SK-N-SH (cell line): ENCODE measurements around the gene ZNF319.
"Not testable (repeated sequence)": the region's sequence is repeated elsewhere in the genome, so short reads cannot be mapped to it uniquely, and the experiment has no call there.

Experiments
- CTCF ChIP-seq: fragments of 200-600 bp; sonication (generic); IDR thresholded peaks from 2 replicates; pipeline ENCODE4 v1.6.1; 2017; ENCODE audit warnings: antibody characterized with exemption, mild to moderate bottlenecking, moderate library complexity
- FOXM1 ChIP-seq: IDR thresholded peaks from 2 replicates; pipeline ENCODE4 v1.4.0; 2012; ENCODE audit warnings: low read depth, mild to moderate bottlenecking
- POLR2AphosphoS5 ChIP-seq: IDR thresholded peaks from 2 replicates; pipeline ENCODE4 v1.6.1; 2012; ENCODE audit warnings: low read depth, low read length
- REST ChIP-seq: IDR thresholded peaks from 2 replicates; pipeline ENCODE4 v1.6.1; 2012; ENCODE audit warnings: mild to moderate bottlenecking, low read depth, low read length, moderate library complexity
- TCF12 ChIP-seq: IDR thresholded peaks from 2 replicates; pipeline ENCODE4 v1.4.0; 2012
- USF2 ChIP-seq: fragments of 150-350 bp; IDR thresholded peaks from 2 replicates; pipeline ENCODE4 v1.6.1; 2017; ENCODE audit warnings: antibody characterized with exemption, low read length, low read depth, borderline replicate concordance

- not testable (repeated sequence) for TF ChIP-seq CTCF, FOXM1, REST, POLR2AphosphoS5, USF2, TCF12
Measured at GRCh38 chr16:57978070-57978465, 22.4 kb downstream of the ZNF319 start.
